Activated naive CD4-positive, alpha-beta T cell treated with anti-CD3 and anti-CD28 coated beads, Interleukin-2, amount 50 U/mL, for 16 hours (primary cell): ENCODE results near the gene STAT1.

Experiments used
- DNase-seq: peaks from one replicate; pipeline ENCODE4 v3.0.0-alpha.2; 2020

Gene STAT1

DNA sequence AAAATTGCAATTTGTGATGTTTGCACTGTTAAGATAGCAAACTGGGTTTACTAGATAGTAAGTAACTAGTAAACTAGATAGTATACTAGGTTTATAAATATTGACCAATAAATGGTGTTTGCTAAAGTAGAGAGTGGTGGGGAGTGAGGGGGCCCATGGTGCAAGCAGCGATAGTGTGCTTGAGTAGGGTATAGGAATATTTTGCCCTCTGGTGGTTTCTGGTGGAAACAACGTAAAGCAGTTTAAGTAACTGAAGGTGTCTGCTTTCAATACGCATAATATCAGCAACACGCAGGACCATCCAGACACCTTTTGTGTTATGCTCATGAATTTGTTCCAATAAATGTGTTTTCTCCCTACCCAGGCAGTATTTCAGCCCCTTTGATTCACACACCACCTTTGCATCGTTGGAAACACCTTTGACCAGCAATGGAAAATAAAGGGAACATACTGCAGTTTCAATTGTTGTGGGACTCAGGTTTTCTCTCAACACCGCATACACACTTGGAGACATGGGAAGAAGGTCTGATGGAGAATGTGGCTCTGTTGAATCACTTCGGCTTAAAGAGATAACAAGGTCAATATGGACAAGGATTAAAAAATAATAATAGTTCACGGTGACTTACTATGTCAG is 16.7 kb upstream of the STAT1 start:
- peak; percentile 34 for DNase-seq

DNA sequence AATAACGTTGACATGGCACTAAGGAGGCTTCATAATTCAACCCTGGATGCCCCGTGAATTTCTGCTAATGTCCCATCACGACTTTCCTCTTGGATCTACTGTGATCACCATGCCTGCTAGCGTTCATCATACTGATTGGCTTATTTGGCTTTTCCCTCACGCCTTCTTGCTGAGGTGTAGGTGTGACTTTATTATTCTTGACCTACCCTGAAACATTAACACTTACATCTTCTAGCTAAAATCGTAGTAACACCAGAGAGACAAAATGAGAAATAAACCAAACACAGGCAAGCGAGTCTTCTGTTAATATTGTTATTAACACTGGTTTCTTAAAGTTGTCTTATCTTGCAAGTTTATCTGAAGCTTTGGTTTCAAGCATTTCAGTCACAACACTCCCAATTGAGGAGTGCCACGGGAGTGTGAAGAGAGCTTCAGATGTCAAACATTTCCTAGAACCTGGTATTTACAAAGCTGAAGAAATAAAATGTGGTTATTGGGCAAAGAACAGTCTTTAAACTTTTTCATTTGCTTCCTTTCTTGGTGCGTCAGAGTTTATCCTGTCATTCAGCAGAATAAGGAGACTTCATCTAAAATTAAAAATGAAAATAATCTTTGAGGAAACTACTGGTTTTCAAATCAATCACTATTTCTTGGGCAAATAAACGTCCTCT is 15.4 kb upstream of the STAT1 start:
- no peak for DNase-seq

DNA sequence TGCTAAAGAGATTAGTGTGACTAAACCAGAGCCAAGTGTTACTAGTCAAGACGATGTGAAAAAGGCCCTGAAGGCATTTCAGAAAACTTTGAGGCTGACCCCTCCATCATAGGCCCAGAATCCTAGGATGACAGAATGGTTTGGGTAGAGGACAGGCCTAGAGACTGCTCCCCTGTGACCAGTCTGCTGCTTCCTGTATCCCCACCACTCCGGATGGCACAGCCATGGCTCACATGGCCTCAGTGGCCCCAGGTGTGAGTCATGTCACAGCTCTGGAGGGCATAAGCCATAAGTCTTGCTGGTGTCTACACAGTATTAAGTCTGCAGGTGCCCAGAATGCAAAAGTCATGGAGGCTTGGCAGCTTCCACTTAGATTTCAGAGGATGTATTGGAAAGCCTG is 12.4 kb upstream of the STAT1 start:
- DNase-seq, result no peak

DNA sequence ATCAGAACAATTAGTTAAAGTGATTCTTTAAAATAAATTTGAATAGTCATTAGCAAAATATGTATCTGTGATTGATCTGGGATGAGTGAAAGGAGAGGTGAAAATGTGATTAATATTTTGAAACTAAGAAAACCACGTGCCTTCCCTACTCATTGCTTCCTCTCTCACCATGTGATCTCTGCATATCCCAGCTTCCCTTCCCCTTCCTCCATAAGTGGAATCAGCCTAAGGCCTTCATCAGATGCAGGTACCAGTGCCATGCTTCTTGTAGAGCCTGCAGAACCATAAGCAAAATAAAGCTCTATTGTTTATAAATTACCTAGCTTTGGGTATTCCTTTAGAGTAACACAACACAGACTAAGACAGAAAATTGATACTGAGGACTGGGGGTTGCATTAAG is 11.2 kb upstream of the STAT1 start:
- DNase-seq, result no peak

DNA sequence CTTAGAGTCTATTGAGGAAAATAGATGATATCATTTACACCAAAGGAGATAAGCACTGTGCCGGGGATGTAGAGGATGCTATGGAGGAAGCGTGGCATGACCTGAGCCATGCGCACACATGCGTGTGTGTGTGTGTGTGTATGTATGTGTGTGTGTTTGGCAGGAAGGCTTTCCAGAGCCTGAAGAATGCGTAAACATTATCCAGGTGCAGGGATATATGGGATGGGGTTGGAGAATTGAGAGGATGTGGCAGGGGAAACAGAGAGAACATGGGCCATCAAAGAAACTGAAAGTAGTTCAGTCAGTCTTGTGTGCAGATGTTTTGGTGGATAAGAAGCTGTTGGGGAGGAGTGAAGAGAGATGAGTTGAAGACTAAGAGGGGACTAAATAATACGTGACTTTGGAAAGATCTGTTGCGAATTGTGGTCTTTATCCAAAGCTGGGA is 9.3 kb upstream of the STAT1 start:
- no peak for DNase-seq

DNA sequence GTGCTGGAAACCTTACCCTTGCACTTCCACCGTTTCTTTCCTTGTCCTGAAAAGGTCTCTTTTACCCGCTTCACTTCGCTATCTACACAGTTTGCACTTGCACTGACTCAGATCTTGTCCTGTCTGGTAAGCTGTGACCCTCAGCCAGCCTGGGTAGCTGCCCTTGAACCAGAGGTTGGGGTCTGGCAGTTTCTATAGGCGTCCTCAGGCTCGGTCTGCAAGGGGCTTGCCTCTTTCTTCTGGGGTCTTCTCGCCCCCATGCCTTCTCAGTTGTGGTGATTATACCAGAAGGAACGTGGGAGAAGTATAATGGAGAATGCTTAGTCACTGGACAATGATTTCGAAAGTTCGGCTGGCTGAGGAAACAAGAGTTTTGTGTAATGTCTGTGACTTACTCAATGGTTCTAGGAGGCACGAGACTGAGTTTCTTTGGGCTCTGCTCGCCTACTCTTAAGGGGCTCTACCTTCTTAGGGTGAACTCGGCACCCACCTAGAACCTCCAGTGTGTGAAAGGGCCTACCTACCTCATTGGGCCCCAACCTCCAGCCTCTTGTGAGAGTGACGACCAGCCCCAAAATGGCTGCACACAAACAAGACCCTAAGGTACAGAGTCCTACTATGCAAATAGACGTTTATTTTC is 6.9 kb upstream of the STAT1 start:
- DNase-seq, result peak; percentile 53

DNA sequence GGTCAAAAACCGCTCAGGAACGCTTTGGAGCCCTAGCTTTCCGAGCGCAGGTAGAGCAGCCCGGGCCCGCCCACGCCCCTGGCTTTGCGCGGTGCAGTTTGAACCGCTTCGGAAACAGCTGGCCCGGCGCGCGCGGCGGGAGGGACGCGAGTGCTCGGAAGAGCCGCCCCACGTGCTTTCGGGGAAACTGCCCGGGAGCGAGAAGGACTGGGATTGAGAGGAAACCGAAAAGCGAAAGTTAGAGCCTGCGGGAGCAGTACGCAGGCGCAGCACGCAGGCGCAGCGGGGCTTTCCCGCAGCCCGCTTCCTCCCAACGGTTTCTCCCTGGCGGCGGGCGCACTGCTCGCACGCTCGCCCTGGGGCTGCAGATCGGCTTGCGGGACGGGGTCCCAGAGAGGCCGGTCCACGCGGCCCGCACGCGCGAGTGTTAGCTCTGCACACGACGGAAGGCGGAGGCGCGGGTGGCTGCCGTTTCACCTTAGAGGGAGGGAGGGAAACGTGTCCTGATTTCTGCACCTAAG is 6.3 kb upstream of the STAT1 start:
- peak; percentile 93 for DNase-seq

DNA sequence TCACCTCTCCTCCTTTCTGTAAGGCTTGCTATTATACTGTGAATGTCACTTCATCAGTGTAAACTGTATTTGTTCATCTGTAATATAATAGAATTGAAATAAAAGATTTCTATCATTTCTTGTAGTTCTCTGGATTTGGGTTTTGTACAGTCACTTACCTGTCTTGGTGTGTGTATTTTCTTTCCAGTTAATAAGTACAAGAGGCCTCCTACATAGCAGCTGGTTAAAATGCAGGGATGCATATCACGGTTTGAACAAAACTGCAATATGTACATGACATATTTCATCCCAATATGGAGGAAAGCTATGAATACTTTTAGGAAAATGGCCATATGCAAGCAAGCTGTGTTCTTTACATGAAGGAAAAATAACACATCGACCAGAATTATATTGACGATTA is 5.4 kb upstream of the STAT1 start:
- no peak for DNase-seq

DNA sequence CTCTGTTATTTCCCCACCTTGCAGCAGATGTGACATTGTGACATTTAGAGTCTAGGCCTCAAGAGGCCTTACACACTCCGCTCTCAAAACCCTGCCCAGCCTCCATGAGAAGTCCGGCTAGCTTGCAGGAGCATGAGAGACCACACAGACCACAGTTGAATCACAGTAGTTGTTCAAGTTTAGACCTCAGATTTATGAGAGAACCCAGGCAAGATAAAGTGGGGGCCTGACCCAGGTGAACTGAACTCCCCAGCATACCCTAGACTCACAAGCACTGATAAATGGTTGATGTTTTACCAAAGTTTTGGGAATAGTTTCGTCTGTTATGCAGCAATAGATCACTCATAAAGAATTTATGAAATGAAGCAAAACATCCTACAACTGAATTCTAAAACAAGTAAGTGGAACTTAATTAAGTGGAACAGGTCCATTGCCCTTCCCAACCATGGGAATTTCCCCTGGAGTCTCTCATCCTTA is 4.7 kb upstream of the STAT1 start:
- no peak for DNase-seq

DNA sequence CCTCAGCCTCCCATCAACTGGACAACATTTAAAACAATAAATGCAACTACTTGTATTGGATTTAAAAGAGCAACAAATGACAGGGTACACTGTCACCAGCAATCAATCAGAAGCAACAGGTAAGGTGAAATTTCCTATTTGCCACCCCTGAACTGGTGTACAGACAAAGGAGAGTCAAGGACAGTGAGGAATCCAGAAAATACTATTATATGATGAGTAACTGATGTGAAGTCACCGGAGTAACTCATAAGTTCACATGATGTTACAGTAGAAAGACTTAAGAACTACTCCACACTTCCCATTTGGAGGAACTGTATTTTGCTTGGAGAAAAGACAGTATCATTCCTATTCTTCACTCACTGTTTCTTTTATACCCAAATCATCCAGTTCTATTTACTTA is 4.1 kb upstream of the STAT1 start:
- DNase-seq, result no peak

DNA sequence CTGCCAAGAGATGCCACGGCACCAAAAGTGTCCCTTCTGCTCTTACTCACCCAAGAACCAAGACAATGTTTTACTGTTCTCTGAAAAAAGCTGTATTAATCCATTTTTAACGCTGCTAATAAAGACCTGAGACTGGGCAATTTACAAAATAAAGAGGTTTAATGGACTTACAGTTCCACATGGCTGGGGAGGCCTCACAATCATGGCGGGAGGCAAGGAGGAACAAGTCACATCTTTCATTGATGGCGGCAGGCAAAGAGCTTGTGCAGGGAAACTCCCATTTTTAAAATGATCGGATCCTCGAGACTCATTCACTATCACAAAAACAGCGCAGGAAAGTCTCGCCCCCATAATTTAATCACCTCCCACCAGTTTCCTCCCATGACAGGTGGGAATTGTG is 1.9 kb upstream of the STAT1 start:
- DNase-seq, result no peak

DNA sequence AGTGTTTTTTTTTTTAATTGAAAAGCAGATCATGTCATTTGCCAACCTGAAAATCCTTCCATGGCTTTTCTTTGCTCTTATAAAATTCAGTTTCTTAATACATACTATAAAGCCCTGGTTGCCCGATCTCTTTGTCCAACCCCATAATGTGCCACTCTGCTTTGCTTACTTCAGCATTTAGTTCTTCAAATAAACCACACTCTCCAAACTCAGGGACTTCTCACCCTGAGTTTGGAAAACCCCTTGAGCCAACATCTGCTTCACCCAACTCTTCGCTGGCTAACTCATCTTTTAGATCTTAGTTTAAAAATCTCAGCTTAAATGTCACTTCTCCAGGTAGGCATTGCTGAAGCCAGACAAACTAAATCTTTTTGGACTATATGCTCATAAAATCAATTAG is 1.3 kb upstream of the STAT1 start:
- DNase-seq, result no peak

DNA sequence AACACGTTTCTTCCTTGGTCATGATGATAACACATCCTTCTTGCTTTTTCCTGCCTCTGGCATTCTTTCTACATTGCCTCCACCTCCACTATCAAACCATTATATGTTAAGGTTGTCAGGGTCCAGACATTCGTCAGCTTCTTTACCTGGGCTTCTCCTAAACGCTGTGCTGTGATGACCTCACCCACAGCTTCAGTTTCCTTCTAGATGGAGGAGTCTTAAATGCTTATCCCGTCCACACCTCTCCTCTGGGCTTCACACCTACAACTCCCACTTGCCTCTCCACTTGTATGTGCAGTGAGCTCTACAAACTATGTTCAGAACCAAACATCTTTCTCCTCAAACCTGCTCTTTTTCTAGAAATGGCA is 666 bp upstream of the STAT1 start:
- no peak for DNase-seq

DNA sequence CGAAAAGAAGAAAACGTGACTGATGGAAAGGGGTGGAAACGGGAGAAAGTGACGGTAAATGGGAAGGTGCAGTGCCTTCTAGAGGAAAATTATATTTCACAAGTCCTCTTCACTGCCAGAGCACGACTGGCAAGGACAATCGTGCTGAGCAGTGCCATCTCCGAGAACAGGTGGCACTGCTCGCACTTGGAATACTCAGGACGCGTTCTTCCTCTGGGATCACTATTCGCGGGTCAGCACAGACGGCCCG is 364 bp downstream of the STAT1 start:
- no peak for DNase-seq

DNA sequence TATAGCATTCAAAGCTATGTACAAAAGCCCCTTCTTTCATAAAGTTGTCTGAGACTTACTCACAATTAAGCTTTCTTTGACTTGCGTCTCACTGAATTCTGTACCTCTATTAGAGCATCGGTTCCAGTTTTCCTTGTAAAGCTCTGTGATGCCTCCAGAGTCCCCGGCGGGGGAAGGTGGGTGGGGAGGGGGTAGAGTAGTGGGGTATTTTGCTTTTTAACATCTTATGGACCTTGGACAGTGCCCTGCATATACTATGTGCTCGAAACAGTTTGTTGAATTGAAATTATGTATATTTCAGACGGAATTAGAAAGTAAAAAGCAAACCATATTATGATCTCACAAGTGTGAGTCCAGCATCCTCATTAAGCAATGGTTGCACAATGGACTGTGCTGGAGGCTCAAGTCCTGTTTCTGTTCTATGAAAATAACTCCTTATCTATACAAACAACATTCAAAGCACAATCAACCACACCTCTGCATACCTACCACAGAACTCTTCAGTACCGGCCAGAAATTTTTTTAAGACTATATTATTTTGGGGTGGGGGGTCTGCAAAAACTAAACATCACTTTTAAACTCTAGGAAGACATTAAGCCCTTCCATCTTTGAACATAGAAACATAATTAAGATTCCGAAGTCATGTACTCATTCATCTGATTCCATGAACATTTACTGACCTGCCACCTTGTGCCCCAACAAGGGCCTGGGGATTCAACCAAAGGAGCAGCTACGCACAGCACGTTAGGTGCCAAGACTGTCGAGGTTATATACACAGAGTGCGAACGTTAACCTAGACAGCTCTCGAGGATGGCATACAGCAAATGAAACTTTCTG is 908 bp downstream of the STAT1 start:
- DNase-seq, result no peak

DNA sequence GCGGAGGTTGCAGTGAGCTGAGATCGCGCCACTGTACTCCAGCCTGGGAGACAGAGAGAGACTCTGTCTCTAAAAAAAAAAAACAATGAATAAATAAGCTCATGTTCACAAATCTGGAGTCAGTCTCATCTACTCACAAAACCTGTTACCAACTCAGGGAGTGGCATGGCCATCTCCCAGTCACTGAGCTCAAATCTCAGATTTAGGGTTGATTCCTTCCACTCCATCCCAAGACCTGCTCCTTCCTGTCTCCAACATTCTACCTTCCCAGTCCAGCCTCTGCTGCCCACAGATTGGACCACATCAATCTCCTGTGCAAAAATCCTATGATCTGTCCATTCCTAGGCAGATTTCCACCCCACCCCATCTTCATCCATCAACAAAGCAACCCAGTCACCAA is 1.6 kb downstream of the STAT1 start:
- DNase-seq, result no peak

DNA sequence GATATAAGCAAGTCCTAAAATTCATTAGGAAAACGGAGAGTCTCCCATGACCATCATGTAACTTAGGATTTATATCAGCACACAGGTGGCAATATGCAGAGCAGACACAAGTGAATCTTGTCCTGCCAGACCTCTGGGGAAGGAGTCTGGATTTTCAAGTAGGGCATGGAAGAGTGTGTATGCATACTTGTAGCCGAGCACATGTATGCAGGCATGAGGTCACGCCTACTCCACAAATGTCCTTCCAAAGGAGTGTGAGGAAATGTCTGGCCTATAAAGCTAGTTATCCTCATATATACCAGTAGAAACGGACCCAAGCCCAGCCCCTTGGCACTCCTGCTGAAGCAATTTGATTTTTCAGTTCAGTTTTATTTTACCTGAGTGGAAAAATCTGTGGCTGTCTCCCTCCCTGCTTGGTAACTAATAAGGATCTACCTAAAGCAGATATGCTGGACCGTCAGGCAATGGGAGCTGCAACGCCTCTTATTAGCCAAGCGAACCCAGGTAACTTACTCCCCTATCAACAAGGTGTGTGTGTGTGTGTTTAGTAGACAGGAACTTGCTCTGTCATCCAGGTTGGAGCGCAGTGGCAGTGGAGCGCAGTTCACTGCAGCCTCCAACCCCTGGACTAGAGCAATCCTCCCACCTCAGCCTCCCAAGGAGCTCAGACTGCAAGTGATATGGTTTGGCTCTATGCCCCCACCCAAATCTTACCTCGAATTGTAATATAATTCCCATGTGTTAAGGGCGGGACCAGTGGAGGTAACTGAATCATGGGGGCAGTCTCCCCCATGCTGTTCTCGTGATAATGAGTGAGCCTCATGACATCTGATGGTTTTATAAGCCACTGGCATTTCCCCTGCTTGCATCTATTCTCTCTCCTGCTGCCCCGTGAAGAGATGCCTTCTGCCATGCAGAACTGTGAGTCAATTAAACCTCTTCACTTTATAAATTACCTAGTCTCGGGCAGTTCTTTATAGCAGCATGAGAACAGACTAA is 2.8 kb downstream of the STAT1 start:
- DNase-seq, result peak; percentile 21

DNA sequence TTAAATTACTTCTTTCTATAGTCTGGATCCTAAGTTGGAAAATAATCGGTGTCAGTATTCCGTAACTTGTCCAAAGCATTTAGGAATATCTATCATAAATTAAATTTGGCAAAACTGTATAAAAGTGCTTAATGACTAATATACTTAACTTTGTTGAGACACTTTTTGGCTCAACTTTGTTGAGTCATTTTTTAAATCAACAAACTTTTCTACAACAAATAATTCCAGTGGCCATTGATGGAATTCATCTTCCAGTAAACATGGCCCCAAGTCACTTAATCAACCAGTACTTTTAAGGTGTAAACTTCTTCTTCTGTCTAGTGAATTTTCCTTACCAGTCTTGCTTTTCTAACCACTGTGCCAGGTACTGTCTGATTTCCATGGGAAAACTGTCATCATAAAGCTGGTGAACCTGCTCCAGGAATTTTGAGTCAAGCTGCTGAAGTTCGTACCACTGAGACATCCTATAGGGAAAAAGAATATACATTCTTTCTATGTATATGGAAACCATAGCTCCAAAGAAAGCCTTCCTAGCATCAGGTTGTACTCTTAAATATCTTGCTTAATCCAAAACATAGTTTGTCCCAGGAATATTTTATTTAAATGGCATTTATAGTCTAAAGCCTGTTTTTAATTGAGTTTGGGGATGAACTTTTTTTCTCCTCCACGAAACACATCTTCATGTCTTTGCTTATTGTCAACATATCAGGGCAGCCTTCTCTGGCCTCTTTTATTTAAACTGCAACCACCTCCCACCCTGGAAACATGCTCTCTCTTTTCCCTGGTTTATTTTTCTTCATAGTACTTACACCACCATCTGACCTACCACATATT is 4.2 kb downstream of the STAT1 start:
- no peak for DNase-seq

DNA sequence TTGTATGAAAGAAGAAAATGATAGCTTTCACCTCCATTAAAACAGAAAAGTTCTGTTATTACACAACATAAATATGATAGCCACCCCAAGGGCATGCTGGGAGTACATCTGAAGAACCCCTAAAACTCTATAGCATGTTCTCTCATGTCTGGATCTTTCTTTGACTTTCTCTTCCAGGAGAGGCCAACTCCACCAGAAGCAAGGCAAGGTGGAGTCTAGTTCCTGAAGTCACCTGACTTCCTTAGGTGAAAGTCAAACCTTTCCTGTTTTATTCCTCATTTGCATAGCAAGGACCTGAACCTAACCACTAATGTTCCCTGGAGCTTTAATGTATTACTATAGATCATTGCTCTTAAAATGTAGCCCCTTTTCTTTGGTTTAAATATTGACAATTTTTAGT is 5.7 kb downstream of the STAT1 start:
- no peak for DNase-seq

DNA sequence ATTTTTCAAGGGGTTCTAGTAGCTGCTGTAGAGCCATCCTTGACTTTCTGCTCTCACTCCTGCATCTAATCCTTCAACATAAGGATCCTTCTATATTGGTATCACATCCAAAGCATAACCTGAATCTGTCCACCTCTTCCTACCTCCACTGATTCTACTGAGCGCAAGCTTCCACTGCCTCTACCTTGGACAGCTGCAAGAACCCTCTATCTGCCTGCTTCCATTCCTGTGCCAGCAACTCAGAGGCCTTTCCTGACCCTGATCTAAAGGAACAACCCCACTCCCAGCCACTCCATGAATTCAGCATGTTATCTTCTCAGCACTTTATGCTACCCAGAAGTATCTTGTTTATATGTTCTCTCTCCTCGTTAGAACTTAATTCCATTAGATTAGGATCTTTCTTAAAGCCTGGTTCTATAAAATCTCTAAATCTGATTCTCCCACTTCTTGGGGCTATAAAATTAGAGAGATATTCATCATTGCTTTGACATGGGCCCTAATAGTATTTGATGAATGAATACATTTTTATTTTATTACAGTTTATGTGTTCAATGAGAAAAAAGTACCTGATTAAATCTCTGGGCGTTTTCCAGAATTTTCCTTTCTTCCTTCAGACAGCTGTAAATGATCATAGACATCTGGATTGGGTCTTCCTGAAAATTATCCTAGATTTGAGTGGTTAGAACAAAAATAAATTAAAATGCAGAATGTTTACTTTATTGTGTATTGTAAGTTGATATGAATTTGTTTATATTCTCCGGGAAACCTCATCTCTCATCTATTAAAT is 6.8 kb downstream of the STAT1 start:
- no peak for DNase-seq

DNA sequence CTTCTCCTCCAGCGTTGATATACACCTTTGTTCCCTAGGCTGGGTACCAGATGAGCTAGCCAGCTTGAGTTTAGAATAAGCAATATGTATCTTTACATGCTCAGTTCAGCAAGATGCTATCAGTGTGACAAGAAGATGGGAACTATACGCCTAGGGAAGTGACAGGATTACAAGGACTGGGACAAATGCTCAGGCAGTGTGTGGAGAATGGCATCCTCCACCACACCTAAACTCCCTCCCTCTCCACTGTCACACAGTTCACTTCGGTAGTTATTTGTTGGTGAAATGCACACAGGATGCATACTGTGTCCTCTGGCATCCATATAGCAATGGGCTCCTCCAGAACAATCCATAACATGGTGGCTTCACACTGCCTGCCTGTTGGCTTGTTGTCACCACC is 7.7 kb downstream of the STAT1 start:
- no peak for DNase-seq
